ENCODE measurements around the gene UNC5B.
"Not testable (repeated sequence)": the region's sequence is repeated elsewhere in the genome, so short reads cannot be mapped to it uniquely, and the experiment has no call there.

UNC5B gene

GRCh38 chr10:71209731-71210541, 2.4 kb upstream of the UNC5B start:
- no peak for ATAC-seq

- no peak for ATAC-seq
These were observed 1.9 kb upstream of the UNC5B start for GRCh38 chr10:71210542-71210871.

GRCh38 chr10:71211053-71211452, 1.3 kb upstream of the UNC5B start:
- no peak for ATAC-seq

GRCh38 chr10:71211775-71212317, 524 bp upstream of the UNC5B start:
- ATAC-seq = no peak

GRCh38 chr10:71213127-71213621, 804 bp downstream of the UNC5B start:
- no peak for ATAC-seq

- ATAC-seq = no peak
These were observed 1.5 kb downstream of the UNC5B start for GRCh38 chr10:71213761-71214440.

GRCh38 chr10:71214641-71215559, 2.5 kb downstream of the UNC5B start:
- no peak for ATAC-seq

GRCh38 chr10:71216363-71216695, 4.0 kb downstream of the UNC5B start:
- ATAC-seq = no peak

- ATAC-seq = no peak
These were observed 4.4 kb downstream of the UNC5B start for GRCh38 chr10:71216751-71217265.

- ATAC-seq = peak in 1 of 2 donors; percentile 13
These were observed 5.1 kb downstream of the UNC5B start for GRCh38 chr10:71217266-71218045.

- ATAC-seq = no peak
These were observed 5.8 kb downstream of the UNC5B start for GRCh38 chr10:71218046-71218650.

- ATAC-seq = no peak
These were observed 6.3 kb downstream of the UNC5B start for GRCh38 chr10:71218651-71219050.

- ATAC-seq = not testable (repeated sequence)
These were observed 7.0 kb downstream of the UNC5B start for GRCh38 chr10:71219236-71219917.

- no peak for ATAC-seq
These were observed 7.7 kb downstream of the UNC5B start for GRCh38 chr10:71219918-71220688.

- ATAC-seq = no peak
These were observed 8.5 kb downstream of the UNC5B start for GRCh38 chr10:71220689-71221540.

GRCh38 chr10:71221586-71222202, 9.3 kb downstream of the UNC5B start:
- ATAC-seq = no peak

- ATAC-seq = no peak
These were observed 10.4 kb downstream of the UNC5B start for GRCh38 chr10:71222601-71223346.

All from activated CD4-positive, CD25-positive, alpha-beta regulatory T cell treated with anti-CD3 and anti-CD28 coated beads, Interleukin-2, amount 50 U/mL, for 24 hours (primary cell).